HG03442 (cell line): ENCODE results near the gene DCUN1D4.

Source experiments
- ATAC-seq: cut with Tn5 transposase; IDR thresholded peaks from one replicate; pipeline ENCODE4 v1.9.1; 2021; ENCODE audit warnings: mild to moderate bottlenecking, moderate library complexity; ENCODE audit not compliant: unreplicated experiment

DCUN1D4 gene

DNA sequence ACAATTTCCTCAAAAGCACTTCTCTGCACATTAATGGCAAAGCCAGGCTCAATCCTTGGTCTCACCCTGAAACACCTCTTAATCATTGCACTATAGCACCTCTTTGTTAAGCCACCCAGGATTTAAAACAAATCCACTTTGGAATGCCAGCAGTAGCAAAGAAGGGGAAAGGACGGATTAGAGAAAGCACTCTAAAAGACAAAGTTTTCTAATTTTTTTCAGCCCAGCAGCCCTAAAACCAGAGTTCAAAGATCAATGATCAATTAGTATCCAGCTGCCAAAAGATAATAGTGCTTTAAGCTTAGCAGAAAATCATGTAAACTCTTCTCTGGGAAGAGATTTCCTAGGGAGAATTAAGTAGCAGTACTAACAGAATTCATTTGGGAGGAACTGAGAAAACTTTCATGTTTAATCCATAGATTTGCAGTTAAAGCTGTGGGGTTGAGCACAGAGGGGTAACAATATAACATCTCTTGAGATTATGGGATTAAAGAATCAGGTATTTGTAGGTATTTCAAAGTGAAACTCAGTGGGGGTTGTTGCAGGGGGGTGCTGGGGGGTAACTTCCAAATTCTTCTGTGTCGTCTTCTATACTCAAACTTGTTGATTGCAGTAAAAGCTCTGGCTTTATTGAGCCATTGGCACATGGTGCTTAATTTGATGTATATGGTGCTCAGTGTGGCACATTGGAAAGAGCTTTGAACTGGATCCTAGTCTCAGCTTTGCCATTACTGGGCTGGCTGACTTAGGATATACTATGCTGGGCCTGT is 115.4 kb downstream of the DCUN1D4 start:
- no peak for ATAC-seq

GRCh38 chr4:51960486-51960885 is 117.5 kb downstream of the DCUN1D4 start:
- ATAC-seq = no peak

- no peak for ATAC-seq
Measured at GRCh38 chr4:51963841-51964517, 121.0 kb downstream of the DCUN1D4 start.

- ATAC-seq = no peak
Measured at GRCh38 chr4:51965862-51966261, 122.9 kb downstream of the DCUN1D4 start.
